HG02623 (cell line): Measurements from ENCODE around the gene BRS3.
"Not testable (repeated sequence)": the region's sequence is repeated elsewhere in the genome, so short reads cannot be mapped to it uniquely, and the experiment has no call there.

ENCODE experiments used
- ATAC-seq: cut with Tn5 transposase; IDR thresholded peaks from one replicate; pipeline ENCODE4 v1.9.1; 2021; ENCODE audit warnings: moderate library complexity; ENCODE audit not compliant: unreplicated experiment

BRS3 gene

DNA sequence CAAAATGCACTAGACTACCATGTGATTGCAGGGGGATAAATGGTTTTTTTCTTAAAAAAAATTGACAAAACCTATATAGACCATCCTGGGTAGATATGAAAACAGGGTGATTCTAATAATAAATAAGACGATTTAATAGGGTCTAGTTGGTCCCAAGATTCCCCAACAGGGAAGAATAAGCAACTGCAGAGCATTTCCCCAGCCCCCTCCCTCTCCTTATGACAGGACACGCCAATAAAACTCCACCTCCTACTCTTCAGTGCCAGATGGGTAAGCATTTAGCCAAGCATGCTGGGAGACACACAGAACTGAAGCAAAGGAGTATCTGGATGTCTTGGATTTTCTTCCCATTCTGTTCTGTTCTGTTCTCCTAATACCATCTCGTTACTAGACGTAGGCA is at the start of gene BRS3:
Gene BRS3, plus strand, starts transcription at position 301 of the 400 bp plus-strand sequence. CDS start 168 bp downstream, outside the sequence.
- ATAC-seq, result no peak

DNA sequence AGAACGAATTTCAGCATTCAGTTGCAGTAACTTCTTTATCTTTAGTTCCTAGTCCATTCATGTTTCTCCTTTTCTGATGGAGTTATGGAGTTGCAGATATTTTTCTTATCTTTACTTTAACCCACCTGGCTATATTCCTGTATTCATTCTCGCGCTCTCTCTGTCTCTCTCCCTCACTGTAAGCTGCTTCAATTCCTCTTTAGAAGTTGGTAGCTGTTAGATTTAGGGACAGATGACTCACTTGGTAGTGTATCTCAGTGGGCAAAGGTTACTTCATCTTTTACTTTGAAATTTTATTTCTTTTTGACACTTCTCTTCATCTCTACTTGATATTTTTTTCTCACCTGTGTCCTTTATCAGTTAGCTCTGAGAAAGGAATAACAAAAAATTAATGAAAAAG is 49.6 kb upstream of the BRS3 start:
- no peak for ATAC-seq

DNA sequence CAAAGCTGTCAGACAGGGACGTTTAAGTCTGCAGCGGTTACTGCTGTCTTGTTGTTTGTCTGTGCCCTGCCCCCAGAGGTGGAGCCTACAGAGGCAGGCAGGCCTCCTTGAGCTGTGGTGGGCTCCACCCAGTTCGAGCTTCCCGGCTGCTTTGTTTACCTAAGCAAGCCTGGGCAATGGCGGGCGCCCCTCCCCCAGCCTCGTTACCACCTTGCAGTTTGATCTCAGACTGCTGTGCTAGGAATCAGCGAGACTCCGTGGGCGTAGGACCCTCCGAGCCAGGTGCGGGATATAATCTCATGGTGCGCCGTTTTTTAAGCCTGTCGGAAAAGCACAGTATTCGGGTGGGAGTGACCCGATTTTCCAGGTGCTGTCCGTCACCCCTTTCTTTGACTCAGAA is 42.1 kb upstream of the BRS3 start:
- not testable (repeated sequence) for ATAC-seq

GRCh38 chrX:136446208-136446607 is 41.5 kb upstream of the BRS3 start:
- no peak for ATAC-seq

DNA sequence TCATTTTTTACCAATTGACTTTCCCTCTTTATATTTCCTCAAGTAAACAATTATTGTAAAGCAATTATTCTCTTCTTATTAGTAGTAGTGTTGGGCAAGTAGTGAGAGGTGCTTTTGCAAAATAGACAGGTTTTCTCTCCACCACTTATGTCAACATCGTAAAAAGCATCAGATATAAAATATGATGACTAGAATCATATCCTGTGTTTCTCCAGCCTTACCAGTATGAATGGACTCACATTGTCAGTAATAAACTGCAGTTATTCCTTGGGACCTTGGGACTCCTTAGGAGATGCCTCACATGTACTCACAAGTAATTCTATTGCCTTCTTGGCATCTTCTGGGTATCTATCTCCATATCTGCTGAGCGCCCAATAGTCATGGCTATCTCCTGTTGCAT is 40.4 kb upstream of the BRS3 start:
- ATAC-seq, result no peak

DNA sequence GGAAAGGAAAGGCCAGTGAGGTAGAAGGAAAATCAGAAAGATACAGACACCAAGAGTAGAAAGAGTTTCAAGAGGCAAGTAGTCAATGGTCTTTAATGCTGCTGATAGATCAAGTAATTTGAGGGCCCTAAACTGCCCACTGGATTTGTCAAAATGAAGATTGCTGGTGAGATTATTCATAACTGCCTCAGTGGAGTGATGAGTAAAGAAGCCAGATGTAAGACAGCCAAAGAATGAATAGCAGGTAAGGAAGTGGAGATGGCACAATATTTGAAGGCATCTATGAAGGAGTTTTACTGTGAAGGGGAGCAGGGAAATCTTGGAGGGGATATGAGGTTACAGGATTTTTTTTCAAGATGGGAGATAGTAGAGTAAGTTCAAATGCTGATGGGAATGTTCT is 39.8 kb upstream of the BRS3 start:
- ATAC-seq, result no peak

GRCh38 chrX:136450050-136450830 is 37.5 kb upstream of the BRS3 start:
- ATAC-seq, result no peak

GRCh38 chrX:136452614-136453013 is 35.1 kb upstream of the BRS3 start:
- ATAC-seq, result no peak

DNA sequence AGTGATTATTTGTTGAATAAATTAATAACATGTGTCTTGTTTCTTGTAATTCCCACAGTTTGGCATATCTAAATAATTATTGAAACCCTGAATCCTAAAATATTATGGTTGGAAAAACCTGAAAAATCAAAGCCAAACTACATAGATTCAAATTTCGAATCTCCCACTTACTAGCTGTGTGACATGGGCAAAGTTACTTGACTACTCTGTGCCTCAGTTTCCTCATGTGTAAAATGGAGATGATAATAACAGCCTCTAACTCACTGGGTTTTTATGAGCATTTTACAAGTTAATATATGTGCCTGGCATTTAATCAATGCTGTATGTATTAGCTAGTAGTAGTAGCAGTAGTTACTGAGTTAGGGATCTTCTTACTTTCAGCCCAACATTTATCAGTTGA is 34.6 kb upstream of the BRS3 start:
- no peak for ATAC-seq

- ATAC-seq, result no peak
These were observed 34.0 kb upstream of the BRS3 start for GRCh38 chrX:136453771-136454170.

DNA sequence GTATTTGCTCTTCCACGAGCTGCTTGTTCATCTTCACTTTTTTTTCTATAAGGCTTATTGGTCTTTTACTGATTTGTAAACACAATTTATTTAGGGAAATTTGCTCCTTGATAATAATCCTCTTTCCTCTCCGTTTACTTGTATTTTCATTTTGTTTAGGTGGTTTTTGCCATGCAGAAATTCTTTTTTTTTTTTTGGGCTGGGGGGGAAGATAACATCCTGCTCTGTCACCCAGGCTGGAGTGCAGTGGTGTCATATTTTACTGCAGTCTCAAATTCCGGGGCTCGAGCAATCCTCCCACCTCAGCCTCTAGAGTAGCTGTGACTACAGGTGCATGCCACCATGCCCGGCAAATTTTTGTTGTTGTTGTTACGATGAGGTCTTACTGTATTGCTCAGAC is 31.6 kb upstream of the BRS3 start:
- ATAC-seq, result no peak

DNA sequence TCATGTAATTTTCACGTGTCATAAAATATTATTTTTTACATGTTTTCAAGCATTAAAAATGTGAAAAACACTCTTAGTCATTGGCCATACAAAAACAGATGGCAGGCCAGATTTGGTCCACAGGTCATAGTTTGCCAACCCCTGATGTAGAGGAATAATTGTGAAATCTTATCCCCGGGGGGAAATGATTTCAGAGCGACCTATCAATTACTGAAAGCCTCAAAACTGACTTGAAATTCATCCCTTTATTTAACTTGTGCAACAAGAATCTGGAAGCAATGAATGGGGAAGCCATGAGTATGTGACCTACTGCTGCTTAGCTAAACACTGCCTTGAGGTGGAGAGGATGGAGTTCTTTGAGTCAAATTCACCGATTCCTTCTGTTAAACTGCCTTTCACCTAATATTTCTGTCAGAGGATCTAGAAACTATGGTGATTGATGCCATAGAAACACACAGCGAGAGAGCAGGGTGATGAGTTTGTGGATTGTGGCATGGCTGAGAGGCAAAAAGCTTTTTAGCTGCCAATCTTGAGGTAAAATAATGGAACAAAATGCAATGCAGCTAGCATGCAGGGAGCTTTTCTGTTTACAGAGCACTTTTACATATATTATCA is 30.3 kb upstream of the BRS3 start:
- ATAC-seq, result no peak

DNA sequence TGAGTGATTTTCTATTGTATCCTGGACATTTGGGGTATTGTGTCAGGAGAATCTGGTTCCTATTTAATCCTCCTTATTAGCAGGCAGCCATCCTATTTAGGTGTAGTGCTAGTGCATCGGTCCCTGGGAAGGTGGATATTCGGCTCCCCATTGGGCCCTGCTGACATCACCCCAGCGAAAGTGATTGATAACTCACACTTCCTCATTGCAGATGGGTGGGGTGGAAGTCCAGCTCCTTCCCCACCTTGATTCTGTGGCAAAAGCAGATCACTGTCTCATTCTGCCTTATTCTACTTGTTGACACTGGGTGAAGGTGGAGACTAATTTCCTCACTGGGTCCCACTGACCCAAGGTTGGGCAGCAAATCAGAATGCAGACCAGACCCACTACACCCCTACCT is 23.2 kb upstream of the BRS3 start:
- ATAC-seq, result no peak

DNA sequence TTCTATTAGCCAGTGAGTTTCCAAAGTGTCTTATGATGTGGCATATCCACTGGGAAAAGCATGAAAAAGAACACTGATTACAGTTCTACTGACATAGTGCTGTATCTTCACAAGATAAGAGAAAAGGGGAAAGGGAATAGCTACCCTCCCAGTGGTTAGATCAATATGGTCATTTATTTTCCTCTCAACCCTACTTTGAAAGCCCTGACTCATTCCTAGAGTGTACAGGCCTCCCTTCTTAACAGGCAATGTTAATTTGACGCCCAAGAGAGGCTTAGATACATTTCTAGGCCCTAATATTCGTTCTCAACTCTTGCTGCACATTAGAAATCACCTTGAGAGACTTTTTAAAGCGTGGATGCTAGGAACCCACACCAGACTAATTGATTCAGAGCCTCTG is 20.4 kb upstream of the BRS3 start:
- ATAC-seq, result no peak

- ATAC-seq, result no peak
These were observed 19.2 kb upstream of the BRS3 start for GRCh38 chrX:136468391-136469103.

GRCh38 chrX:136473663-136474062 is 14.1 kb upstream of the BRS3 start:
- ATAC-seq, result no peak

DNA sequence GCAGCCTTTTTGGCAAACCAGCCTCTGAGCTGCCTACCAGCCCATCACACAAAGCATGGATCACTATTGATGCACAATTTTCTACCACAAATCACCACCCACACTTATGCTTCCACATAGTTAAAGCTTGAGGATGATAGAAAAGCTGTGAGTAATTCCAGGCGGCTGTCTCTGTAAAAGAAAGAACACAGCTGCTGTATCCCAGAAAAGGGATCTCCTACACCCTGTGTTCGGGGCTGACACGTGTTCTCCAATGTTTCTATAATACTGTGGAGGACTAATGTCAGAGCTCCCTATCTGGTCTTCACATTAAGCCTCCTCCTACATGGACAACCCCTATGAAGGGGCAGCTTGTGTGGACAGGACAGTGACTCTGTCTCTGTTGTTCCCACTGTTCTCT is 12.5 kb upstream of the BRS3 start:
- ATAC-seq, result no peak

GRCh38 chrX:136476501-136476900 is 11.2 kb upstream of the BRS3 start:
- ATAC-seq, result no peak

DNA sequence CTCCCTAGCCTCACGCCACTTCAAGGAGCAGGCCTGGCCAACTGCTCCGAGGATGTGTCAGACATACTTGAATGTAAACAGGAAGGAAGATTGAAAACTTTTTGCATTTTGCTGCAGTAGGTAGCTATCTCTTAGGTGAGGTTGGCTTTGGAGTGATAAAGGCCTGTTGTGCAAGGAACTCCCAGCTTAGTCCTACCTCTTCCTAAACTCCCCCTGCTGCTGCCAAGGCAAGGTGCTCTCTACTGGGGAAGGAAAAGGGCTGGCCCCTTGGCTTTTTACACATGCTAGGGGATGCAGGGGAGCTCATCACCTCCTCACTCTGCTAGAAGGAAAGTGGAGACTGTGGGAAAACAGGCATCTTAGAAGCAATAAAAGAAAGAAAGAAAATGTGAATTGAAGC is 10.7 kb upstream of the BRS3 start:
- no peak for ATAC-seq

DNA sequence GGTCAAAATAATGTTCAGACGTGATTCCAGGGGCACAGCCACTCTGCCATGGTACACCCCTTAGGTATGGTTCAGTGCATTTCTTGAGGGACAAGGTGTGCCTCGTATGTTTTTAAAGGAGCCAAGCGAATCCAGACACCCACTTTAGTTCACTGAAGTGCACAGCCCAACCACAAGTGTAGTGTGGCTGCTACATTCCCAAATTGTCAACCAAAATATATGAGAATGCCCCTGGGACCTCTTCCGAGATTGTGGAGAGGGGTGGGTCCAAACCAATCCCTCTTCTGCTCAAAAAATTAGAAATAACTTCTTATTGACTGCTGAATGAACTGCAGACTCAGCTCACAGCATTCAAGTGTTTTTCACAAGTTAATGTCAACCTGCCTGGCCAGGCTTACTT is 7.4 kb upstream of the BRS3 start:
- no peak for ATAC-seq

GRCh38 chrX:136488706-136489105 is 959 bp downstream of the BRS3 start:
- ATAC-seq, result no peak

GRCh38 chrX:136491832-136492231 is 4.1 kb downstream of the BRS3 start:
- ATAC-seq, result no peak
